ENCODE measurements around the gene MYLK3.
"Not testable (repeated sequence)": the region's sequence is repeated elsewhere in the genome, so short reads cannot be mapped to it uniquely, and the experiment has no call there.

MYLK3 gene

DNA sequence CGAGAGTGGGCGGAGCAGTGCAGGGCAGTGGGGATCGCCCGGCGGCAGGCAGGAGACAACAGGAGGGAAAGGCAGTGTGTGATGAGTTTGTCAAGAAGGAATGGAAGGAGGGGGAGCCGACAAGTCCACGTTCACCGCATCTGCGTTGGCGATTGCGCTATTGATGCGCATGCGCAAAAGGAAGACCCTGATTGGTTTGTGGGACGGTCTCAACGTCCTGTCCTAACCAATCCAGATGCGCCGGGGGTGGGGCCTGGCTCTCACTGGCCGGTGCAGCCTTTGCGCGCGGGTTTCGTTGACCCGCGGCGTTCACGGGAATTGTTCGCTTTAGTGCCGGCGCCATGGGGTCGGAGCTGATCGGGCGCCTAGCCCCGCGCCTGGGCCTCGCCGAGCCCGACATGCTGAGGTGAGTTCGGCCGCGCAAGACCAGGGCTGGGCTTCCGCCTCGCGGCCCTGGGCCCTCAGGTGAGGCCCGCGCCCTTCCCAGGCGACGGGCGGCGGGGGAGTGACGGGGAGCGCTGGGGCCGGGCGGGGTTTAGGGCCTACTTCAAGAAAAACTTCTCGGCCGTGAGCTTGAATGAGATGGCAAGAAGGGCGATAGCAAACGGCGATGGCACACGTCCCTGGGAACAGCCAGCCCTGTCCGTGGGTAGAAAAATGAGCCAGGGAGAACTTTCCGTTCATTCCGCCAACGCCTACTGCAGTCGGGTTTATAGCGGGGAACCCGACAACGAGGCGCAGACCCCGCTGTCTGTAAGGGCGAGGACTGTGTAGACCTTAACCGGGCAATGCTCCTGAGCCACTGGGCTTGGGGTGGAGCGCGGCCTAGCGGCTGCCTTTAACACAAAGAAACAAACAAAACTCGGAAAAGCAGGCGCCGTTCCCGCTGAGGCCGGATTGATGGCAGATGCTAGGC, 58.5 kb downstream of the MYLK3 start, which contains the start of gene ORC6:
TSS of gene ORC6 (plus strand) at position 295 of the 916 bp plus-strand sequence. CDS start at position 342, 47 bp downstream.
- DNase-seq (ENCODE audit: low read depth in 2 of 2): peak; percentile 92 to 93

DNA sequence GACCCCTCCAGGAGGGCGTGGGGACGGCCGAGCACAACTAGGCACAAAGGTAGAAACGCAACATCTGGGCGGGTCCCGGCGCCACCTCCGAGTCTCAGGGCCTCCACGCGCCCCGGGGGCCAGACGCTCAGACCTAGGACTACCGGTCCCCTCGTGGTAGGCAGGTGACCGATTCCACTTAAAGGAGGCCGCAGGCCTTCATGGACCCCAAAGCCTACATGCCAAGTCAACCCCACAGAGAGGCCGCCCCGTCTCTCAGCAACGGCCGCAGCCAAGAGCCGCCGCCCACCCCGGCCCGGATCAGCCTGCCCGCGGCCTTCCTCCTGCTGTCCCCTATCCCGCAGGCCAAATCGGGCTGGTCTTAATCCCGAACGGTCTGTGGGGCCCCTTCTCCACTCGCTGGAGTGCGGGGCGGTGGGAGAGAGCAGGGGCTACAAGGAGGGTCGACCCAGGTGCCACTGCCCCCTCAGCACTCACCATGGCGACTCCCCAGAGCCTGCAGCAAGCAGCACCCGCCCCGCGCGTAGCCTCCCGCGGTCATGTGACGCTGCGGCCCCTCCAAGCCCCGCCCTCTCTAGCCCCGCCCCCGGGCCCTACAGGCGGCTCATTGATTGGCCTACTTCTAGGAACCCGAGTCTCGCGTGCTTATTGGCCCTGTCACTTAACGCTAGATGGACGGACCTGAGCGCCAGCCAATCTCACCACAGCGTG, 59.3 kb downstream of the MYLK3 start, which contains the start of gene VPS35:
TSS of gene VPS35 (minus strand) at position 525 of the 711 bp plus-strand sequence. CDS start at position 480, 45 bp downstream.
- peak; percentile 98 for DNase-seq (ENCODE audit: low read depth in 2 of 2)

DNA sequence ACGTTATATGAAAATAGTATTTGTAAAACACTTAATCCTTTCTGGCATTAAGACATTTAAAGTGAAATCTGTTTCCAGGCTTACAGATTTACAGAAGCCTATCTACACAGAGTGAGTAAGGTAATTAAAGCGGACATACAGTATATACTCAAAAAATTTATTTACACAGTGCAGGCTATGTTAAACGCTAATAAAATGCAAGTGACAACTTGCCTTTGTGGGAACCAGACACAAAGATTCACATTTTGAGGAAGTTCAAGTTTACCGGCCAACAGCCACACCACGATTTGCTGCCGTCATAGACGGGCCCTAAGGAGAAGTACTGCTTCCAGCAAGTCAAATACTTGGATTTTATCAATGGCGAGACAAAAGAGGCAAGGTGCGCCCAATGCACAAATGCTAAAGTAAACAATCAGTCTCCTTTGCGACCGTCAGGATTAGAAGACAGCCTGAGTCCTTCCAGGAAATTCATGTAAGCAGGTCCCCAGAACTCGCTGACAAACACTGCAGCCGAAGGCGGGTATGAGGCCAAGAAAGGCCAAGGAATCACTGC, 60.0 kb downstream of the MYLK3 start:
- DNase-seq (ENCODE audit: low read depth in 2 of 2): no peak

DNA sequence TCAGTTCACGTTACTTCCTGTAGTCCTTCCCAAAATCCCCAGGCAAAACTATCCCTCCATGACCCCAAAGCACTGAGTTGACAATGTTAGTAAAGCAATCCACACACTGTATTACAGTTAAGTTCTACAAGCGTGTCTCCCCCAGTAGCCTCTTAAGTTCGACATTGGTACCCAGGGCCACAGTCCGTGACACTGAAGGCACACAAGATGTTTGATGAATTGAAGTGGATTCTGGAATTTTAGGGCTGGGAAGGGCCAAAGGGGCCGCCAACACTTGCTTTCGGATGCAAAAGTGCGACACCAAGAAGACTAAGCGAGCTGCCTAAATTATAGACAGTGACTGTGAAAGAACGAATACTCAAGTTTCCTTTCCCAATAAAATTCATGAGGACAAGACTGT, 60.7 kb downstream of the MYLK3 start:
- no peak for DNase-seq (ENCODE audit: low read depth in 2 of 2)

DNA sequence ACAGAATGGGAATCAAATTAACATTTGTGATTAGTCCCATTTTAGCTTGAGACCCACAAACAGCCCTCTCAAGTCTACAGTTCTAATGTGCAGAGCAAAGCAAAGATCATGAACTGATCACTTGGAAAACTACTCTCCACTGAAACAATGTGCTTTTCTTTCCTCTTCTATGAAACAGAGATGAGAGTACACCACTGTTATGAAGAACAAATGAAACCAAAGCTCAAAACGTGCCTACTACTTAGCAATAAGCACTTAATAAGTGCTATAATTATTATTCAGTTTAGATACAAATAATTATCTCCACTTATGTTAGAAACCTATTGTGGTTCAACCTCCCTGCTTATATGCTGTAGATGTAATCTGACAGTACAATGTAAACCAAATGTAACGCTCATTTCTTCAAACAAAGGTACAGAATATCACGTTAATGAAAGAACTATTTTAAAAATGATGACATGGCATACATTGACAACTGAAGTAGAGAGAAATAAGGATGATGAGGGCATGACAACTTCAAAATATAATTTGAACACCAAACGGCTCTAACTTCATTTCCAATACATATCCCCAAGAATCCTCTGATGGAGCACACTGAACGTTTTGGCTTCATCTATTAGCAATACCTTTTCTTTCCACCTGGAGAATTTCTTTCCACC, 61.2 kb downstream of the MYLK3 start:
- DNase-seq (ENCODE audit: low read depth in 2 of 2): no peak

DNA sequence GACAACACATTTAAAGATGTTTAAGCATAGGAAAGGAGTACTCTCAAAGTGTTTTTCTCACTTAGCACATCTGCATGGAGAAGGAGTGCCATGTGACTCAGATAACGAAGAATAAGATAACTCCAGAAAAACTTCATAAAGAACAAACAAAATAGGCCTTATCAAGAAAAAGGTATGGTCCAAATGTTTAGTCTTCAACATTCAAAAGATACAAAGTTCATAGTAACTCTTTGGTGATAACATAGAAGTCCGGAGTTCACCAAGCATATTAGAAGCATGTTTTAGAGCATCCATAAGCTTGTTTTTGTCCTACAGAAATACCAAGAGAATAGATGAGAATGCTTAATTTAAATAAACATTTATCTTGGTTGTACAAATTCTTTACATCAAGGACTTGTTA, 66.3 kb downstream of the MYLK3 start:
- not testable (repeated sequence) for DNase-seq (ENCODE audit: low read depth in 2 of 2)

DNA sequence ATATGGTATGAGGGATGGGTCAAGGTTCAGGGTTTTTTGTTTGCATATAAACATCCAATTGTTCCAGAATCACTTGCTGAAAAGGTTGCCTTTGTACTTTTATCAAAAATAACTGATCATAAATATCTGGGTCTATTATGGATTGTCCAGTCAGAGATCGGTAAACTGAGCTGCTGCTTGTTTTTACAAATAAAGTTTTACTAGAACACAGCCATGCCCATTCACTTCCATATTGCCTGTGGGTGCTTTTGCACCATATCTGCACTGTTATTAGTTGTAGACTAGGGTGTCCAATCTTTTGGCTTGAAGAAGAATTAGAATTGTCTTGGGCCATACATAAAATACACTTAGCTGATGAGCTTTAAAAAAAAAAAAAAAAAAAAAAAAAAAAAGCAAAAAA, 70.2 kb downstream of the MYLK3 start:
- DNase-seq (ENCODE audit: low read depth in 2 of 2): not testable (repeated sequence)

DNA sequence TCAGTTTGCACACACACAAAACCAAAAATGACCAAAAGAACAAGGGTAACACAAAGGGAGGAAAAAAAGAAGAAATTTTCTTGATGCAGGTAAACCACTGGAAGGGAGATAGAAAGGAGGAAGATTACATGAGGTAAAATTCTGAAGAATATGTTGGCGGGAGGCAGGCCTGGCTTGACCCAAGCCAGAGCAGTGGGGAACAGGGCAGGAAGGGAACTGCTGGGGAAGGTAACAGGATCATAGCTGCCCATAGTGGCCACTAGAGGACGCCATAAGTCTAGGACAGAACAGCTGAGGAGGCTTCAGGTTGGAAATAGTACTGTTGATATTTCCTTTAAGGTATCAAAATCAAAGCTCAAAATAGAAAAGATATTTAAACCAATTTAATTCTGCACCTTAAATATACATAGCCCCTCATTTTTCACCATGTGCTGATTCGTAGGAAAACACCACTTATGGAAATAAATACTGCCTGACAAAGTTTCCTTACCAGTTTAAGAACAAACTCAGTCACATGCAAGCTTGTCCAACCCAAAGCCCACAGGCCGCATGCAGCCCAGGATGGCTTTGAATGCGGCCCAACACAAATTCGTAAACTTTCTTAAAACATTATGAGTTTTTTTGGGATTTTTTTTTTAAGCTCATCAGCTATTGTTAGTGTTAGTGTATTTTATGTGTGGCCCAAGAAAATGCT, 74.7 kb downstream of the MYLK3 start:
- no peak for DNase-seq (ENCODE audit: low read depth in 2 of 2)

DNA sequence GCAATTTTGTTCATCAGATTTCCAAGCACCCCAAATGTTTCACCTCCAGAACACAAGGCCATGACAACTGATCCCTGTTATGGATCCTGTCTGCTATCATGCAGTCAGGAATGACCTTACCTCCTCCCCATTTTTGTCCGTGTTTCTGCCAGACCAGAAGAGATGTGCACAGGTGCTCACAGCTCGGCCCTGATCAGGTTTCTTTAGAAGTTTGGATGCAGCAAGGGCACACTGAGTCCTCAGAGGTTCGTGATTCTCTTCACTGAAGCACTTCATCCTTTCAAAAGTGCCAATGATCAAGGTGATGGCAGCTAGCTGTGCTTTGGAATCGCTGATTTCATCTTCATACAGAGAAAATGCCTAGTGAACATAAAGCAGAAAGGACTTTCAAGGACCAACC, 86.0 kb downstream of the MYLK3 start:
- DNase-seq (ENCODE audit: low read depth in 2 of 2): no peak

DNA sequence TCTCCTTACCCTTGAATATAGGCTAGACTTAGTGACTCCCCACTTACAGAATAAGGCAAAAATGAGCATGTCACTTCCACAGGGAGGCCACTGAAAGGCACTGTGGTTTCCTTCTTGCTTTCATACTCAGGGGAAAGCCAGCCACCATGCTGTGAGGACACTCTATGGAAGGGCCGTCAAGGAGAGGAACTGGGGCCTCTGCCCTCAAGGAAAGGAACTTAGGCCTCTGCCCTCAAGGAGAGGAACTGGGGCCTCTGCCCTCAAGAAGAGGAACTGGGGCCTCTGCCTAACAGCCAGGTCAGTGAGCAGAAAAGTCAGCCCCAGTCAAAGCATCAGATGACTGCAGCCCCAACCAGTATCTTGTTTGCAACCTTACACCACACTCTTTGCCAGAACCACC, 89.2 kb downstream of the MYLK3 start:
- DNase-seq (ENCODE audit: low read depth in 2 of 2): no peak
